Fibroblast of lung (primary cell): ENCODE results near the gene TMEM178A.

Source experiments
- EZH2 ChIP-seq: IDR thresholded peaks from 2 replicates; pipeline ENCODE4 v1.5.1; 2012; ENCODE audit warnings: low read length, control low read depth, mild to moderate bottlenecking; ENCODE audit errors: missing control alignments
- TF ChIP-seq, protein P1 (sequence below), 2 donors: IDR thresholded peaks in 1 of 2; conservative IDR thresholded peaks in 1 of 2; 1 replicate in 1 of 2; 2 replicates in 1 of 2; pipeline ENCODE4 v1.5.1; 2011 to 2012; ENCODE audit warnings: low read length in 2 of 2, control low read depth in 1 of 2, inconsistent platforms in 1 of 2, low read depth in 1 of 2, mild to moderate bottlenecking in 1 of 2

GRCh38 chr2:39646267-39646666, 19.4 kb upstream of the TMEM178A start:
- TF ChIP-seq, protein P1, sequence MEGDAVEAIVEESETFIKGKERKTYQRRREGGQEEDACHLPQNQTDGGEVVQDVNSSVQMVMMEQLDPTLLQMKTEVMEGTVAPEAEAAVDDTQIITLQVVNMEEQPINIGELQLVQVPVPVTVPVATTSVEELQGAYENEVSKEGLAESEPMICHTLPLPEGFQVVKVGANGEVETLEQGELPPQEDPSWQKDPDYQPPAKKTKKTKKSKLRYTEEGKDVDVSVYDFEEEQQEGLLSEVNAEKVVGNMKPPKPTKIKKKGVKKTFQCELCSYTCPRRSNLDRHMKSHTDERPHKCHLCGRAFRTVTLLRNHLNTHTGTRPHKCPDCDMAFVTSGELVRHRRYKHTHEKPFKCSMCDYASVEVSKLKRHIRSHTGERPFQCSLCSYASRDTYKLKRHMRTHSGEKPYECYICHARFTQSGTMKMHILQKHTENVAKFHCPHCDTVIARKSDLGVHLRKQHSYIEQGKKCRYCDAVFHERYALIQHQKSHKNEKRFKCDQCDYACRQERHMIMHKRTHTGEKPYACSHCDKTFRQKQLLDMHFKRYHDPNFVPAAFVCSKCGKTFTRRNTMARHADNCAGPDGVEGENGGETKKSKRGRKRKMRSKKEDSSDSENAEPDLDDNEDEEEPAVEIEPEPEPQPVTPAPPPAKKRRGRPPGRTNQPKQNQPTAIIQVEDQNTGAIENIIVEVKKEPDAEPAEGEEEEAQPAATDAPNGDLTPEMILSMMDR (conservative IDR thresholded peaks at IDR 0.05 in 1 of 2, IDR thresholded peaks at IDR 0.05 in 1 of 2; ENCODE audit: low read depth in 1 of 2, low read length in 2 of 2), result no peak
- no peak for TF ChIP-seq EZH2
